HG02763 (cell line): ENCODE results near the gene RASA3.
A peak's percentile ranks its signal among the peaks of the same experiment; 100 is the strongest.
"Not testable (repeated sequence)": the region's sequence is repeated elsewhere in the genome, so short reads cannot be mapped to it uniquely, and the experiment has no call there.

Experiments used
- ATAC-seq: cut with Tn5 transposase; IDR thresholded peaks from one replicate; pipeline ENCODE4 v1.9.1; 2021; ENCODE audit warnings: mild to moderate bottlenecking, moderate library complexity; ENCODE audit not compliant: unreplicated experiment

Gene RASA3

DNA sequence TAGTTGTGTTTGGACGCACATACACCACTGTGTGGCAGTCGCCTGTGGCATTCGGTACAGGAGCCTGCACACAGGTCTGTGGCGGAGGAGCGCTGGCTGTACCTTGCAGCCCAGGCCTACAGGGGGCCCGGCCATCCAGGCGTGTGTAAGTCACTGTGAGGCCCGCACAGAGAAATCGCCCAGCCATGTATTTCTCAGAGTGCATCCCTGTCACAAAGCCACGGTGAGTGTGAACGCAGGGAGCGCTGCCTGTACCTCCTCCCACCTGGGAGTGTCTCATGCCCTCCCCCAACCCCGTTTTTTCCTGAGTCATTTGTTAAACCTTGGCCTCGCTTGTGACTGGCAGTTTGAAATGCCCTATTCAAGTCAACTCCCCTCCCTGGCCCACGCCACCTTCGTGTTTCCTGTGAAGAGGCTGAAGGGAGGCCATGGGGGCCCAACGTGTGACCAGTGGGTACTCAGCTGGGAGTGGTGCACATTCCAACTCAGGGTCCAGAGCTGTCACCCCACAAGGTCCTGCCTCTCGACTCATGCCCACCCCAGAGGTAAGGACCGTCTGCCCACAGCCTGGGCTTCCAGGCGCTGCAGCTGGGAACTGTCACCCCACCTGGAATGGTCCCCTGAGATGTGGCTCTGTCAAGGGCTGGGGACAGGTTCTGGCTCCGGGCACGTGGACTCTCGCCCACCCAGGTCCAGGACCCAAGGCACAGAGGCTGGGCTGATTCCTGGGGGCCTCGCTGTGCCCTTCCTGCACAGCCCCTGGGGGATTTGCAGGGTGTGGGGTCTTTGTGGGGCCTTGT is 11.6 kb upstream of the RASA3 start:
- ATAC-seq = peak; percentile 46

DNA sequence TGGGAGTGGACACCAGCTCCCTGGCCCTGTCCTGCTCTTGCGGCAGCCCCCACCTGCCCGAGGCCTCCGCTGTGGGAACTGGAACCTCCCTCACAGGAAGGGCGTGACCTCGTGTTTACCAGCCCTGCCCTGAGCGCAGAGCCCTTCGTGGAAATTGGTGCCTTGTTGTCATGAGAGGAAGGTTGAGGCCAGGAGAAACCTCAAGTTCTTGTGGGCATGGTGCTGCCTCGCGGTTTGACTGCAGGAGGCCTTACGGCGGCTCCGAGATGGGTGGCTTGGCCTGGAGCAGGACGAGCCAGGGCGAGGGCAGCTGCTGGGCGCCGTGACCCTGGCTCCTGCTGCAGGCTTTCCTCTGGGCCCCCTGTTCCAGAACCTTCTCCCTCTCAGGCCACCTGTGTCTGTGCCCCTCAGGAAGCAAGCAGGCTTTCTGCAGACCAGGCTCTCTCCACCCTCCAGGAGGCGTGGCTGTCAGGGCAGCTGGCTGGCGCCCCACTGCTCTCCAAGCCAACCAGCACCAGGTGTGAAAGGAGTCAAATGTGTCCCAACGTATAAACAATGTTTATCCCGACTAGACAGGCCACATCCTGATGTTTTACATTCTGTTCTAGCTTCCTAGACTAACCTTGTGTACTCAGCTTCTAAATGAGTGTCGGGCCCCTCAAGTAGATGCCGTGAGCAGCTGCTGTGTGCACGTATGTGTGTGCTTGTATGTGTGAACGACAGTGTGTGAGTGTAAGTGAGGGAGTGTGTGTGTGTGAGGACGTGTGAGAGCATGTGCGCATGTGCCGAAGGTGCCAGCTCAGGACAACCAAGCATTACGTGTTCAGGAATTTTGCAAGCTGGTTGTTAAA is 10.4 kb upstream of the RASA3 start:
- no peak for ATAC-seq

DNA sequence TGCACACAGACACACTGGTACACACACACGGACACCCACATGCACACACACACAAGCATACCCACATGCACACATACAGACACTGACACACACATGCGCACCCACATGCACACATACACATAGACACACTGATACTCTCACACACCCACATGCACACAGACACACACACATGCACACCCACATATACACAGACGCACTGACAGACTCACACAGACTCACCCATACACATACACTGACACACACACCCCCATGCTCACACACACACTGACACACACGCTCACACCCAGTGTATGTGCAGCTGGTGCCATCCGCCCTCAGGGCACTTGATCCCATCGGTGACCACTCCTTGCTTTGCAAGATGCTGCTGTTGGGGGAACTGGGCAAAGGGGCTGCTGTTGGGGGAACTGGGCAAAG is 9.7 kb upstream of the RASA3 start:
- ATAC-seq = no peak

GRCh38 chr13:114141261-114141996 is 9.0 kb upstream of the RASA3 start:
- no peak for ATAC-seq

- no peak for ATAC-seq
These were observed 8.5 kb upstream of the RASA3 start for GRCh38 chr13:114140906-114141250.

DNA sequence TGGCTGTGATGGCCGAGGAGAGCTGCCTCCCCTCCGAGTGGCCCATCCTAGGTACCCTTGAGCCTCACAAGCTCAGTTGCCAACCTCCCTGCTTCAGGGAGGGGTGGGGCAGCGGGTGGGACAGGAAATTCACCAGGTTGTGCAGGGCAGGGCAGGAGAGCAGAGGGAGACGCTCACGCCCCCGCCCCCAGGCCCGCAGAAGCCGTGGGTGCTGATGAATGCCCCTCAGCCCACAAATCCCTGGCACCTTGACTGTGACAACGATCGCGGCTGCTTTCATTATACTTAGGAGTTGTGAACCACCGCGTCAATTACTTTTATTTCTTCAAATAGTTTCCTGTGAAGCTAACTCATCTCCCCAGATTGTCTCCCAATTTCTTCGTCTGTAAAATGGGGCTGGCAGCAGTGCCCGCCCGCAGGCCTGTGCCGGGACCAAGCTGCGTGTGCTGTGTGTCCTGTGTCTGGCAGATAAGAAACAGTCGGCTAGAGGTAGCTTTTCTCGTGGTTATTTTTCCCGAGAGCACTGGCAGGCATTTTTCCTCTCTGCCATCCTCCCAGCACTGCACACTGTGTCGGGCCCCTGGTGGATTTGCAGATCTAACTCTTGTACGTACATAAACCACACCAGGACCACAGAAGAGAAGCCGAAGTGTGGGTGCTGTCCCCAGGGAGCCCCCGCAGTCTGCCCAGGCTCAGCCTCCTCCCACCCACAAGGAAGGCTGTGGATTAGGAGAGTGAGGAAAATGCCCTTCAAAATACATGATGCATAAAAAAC is 7.9 kb upstream of the RASA3 start:
- ATAC-seq = no peak

GRCh38 chr13:114136576-114136975 is 4.2 kb upstream of the RASA3 start:
- no peak for ATAC-seq

GRCh38 chr13:114135731-114136171 is 3.3 kb upstream of the RASA3 start:
- ATAC-seq = no peak

GRCh38 chr13:114134944-114135610 is 2.7 kb upstream of the RASA3 start:
- no peak for ATAC-seq

- no peak for ATAC-seq
These were observed 1.9 kb upstream of the RASA3 start for GRCh38 chr13:114134111-114134943.

GRCh38 chr13:114133552-114133951 is 1.1 kb upstream of the RASA3 start:
- ATAC-seq = not testable (repeated sequence)

GRCh38 chr13:114133126-114133525 is 703 bp upstream of the RASA3 start:
- not testable (repeated sequence) for ATAC-seq

DNA sequence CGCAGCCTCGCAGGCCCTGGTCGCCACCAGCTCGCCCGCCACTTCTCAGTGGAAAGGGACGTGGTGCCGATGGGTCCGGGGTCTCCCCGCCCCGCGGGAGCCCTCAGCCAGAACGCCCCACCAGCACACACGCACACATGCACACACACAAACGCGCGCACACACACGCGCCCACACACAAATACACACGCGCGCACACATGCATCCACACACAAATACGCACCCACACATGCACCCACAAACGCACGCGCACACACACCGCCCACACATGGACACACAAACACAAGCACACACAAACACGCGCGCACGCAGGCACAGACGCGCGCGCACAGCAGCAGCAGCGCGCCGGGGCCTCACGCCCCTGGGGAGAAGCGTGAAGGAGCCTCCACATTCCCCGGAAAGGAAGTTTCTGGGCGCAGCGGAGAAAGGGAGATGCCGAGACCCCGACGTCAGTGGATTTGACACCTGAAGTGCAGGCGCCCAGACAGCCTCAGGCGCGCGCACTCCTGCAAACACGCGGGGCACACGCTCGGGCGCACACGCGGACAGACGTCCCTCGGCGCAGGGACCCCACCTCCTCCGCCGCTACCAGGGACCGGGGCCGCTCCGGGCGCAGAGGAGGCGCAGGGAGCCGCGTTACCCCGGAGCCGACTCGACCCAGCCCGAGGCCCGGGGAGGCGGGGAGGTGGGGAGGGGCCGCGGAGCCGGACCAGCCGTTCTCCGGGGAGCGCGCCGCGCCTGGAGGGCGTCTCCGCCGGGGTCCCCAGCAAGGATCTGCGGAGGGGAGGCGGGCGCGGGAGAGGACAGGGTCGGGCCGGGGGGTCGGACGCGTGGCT is 622 bp downstream of the RASA3 start:
- peak; percentile 0 for ATAC-seq

DNA sequence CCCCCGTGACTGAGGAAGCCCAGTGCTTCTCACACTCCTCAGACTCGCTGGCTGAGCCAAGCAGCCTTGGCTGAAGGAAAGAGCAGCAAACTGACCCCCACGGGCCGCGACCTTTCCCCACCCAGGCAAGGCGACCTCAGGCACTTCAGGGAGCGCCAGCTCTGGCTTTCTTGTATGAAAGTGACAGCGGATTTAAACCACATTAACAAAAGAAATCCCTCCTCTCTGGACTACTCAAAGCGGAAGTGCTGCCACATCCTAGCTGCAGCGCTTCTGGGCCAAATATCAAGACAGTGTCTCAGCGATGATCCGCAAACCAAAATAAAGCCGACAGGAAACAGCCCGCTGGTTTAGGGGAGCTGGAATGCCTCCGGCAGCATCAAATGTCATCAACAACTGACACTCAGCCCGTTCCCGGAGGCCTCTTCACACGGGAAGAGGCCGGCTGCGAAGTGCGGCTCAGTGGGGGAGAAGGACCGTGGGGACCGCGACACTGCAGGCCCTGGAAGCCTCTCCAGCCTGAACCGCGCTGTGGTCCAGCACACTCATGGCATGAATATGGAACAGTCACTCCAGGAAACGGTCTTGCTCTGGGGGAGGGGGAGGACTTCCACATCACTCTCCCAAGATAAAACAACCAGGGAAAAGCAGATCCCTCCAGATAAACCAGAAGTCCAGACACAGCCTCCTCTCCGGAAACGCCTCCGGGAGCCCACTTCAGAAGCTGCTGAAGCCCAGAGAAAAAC is 1.4 kb downstream of the RASA3 start:
- ATAC-seq = no peak

DNA sequence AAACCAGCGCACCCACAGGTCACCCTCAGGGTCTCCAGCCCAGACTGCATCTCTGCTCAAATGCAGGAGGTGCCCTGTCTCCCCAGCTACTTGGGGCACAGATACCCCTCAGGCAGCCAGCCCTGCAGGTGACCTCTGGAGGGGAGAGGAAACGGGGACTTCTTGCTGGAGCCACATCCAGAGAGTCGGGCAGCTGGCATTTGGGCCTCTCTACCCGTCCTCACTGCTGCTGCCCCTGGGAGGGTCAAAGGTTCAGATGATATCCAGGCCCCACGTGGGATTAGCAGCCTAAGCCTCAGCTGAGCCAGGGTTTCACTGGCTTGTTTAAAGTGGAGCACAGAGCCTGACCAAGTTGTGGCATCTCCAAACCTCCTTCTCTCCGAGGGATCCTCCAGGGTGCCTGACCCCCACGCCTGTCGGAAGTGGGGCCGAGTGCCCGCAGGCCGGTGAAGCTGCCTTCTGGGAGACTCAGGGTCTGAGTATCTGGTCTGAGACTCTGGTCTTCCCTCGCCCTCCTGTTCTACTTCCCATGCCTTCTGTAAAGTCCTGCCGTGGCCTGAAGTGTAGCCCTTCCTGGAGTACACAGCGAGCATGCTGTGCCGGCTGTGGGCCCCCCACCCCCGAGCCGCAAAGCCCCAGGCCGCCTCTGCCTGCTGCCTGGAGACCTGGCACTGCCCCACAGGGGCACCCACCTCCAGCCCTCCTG is 2.1 kb downstream of the RASA3 start:
- ATAC-seq = no peak

- no peak for ATAC-seq
These were observed 2.8 kb downstream of the RASA3 start for GRCh38 chr13:114129649-114130062.
